ENCODE measurements around the gene USF1. TPM values are rescaled to one million over a fixed set of nuclear protein-coding genes. Genes with fewer than 3 reads are reported as not detected.
"Not testable (repeated sequence)": the region's sequence is repeated elsewhere in the genome, so short reads cannot be mapped to it uniquely, and the experiment has no call there.

USF1 gene
- total and polyA plus RNA-seq, 4 donors, result 19.2 to 43.5 (median 27.2) TPM

- H3K4me3 ChIP-seq (ENCODE audit: low read depth in 1 of 3, low read length in 3 of 3), result no peak overlapping the region
- no peaks in the 10 kb centered on the region for H3K36me3 ChIP-seq (ENCODE audit: control insufficient read depth in 4 of 4, insufficient read depth in 3 of 4, low read depth in 1 of 4, low read length in 3 of 4)
- H3K27me3 ChIP-seq (ENCODE audit: control insufficient read depth in 4 of 4, insufficient read depth in 4 of 4, low read length in 3 of 4), result no peaks in the 10 kb centered on the region
- WGBS, result 97% methylated on average over 3 of the region's 3 CpGs
- H3K9me3 ChIP-seq (ENCODE audit: control insufficient read depth in 4 of 4, low read length in 3 of 4), result no peaks in the 10 kb centered on the region
- no peak overlapping the region for H3K9ac ChIP-seq (ENCODE audit: low read depth in 1 of 2, low read length in 2 of 2)
- no peak for TF ChIP-seq GABPA (IDR thresholded peaks at IDR 0.05 in 1 of 2, conservative IDR thresholded peaks at IDR 0.05 in 1 of 2)
- DNase-seq (ENCODE audit: low spot score), result no peak
- H3K27ac ChIP-seq (ENCODE audit: low read depth in 1 of 2, low read length in 2 of 2), result no peak overlapping the region
- H3K4me1 ChIP-seq (ENCODE audit: control insufficient read depth in 4 of 4, insufficient read depth in 4 of 4, low read length in 3 of 4), result peaks cover 9 to 29% (median 18%) of the 10 kb centered on the region in 4 donors
These were observed 12.0 kb downstream of the USF1 start for GRCh38 chr1:161033751-161034150.

- Histone ChIP-seq H3K27ac (ENCODE audit: low read depth in 1 of 2, low read length in 2 of 2) (no peak overlapping the region), H3K4me1 (ENCODE audit: control insufficient read depth in 4 of 4, insufficient read depth in 4 of 4, low read length in 3 of 4) (peaks cover 3 to 17% (median 10%) of the 10 kb centered on the region in 4 donors), H3K4me3 (ENCODE audit: low read depth in 1 of 3, low read length in 3 of 3) (no peak overlapping the region), H3K27me3 (ENCODE audit: control insufficient read depth in 4 of 4, insufficient read depth in 4 of 4, low read length in 3 of 4) (no peaks in the 10 kb centered on the region), H3K9me3 (ENCODE audit: control insufficient read depth in 4 of 4, low read length in 3 of 4) (no peaks in the 10 kb centered on the region), H3K9ac (ENCODE audit: low read depth in 1 of 2, low read length in 2 of 2) (no peak overlapping the region), H3K36me3 (ENCODE audit: control insufficient read depth in 4 of 4, insufficient read depth in 3 of 4, low read depth in 1 of 4, low read length in 3 of 4) (no peaks in the 10 kb centered on the region)
- DNase-seq (ENCODE audit: low spot score), result no peak
- WGBS, result 38% methylated on average over 1 of the region's 1 CpG
- no peak for TF ChIP-seq HNF4G (IDR thresholded peaks at IDR 0.05)
- TF ChIP-seq RXRA (IDR thresholded peaks at IDR 0.05), result no peak
- no peak for TF ChIP-seq EGR1 (IDR thresholded peaks at IDR 0.05; ENCODE audit: low read depth in 2 of 2)
These were observed 13.4 kb downstream of the USF1 start for GRCh38 chr1:161032409-161032808.

GRCh38 chr1:161031874-161032273 lies 13.9 kb downstream of the USF1 start:
- no peaks in the 10 kb centered on the region for H3K9me3 ChIP-seq (ENCODE audit: control insufficient read depth in 4 of 4, low read length in 3 of 4)
- H3K4me1 ChIP-seq (ENCODE audit: control insufficient read depth in 4 of 4, insufficient read depth in 4 of 4, low read length in 3 of 4), result peaks cover 3 to 12% (median 9%) of the 10 kb centered on the region in 4 donors
- no peak overlapping the region for H3K9ac ChIP-seq (ENCODE audit: low read depth in 1 of 2, low read length in 2 of 2)
- no peak for DNase-seq (ENCODE audit: low spot score)
- TF ChIP-seq EGR1 (IDR thresholded peaks at IDR 0.05; ENCODE audit: low read depth in 2 of 2) (no peak), HNF4A (conservative IDR thresholded peaks at IDR 0.05) (no peak), GABPA (IDR thresholded peaks at IDR 0.05 in 1 of 2, conservative IDR thresholded peaks at IDR 0.05 in 1 of 2) (no peak), RAD21 (IDR thresholded peaks at IDR 0.05) (no peak), FOXA1 (IDR thresholded peaks at IDR 0.05) (no peak), JUND (IDR thresholded peaks at IDR 0.05) (no peak), FOXA2 (IDR thresholded peaks at IDR 0.05) (no peak), ZBTB33 (IDR thresholded peaks at IDR 0.05) (no peak), MAX (IDR thresholded peaks at IDR 0.05) (no peak), SP1 (IDR thresholded peaks at IDR 0.05) (no peak)
- WGBS, result 70% methylated on average over 2 of the region's 2 CpGs
- H3K27ac ChIP-seq (ENCODE audit: low read depth in 1 of 2, low read length in 2 of 2), result no peak overlapping the region
- H3K27me3 ChIP-seq (ENCODE audit: control insufficient read depth in 4 of 4, insufficient read depth in 4 of 4, low read length in 3 of 4), result no peaks in the 10 kb centered on the region
- no peak overlapping the region for H3K4me3 ChIP-seq (ENCODE audit: low read depth in 1 of 3, low read length in 3 of 3)
- no peaks in the 10 kb centered on the region for H3K36me3 ChIP-seq (ENCODE audit: control insufficient read depth in 4 of 4, insufficient read depth in 3 of 4, low read depth in 1 of 4, low read length in 3 of 4)

GRCh38 chr1:161029466-161029865 lies 16.3 kb downstream of the USF1 start:
- H3K9ac ChIP-seq (ENCODE audit: low read depth in 1 of 2, low read length in 2 of 2); H3K27ac ChIP-seq (ENCODE audit: low read depth in 1 of 2, low read length in 2 of 2); H3K27me3 ChIP-seq (ENCODE audit: control insufficient read depth in 4 of 4, insufficient read depth in 4 of 4, low read length in 3 of 4); H3K36me3 ChIP-seq (ENCODE audit: control insufficient read depth in 4 of 4, insufficient read depth in 3 of 4, low read depth in 1 of 4, low read length in 3 of 4); H3K4me3 ChIP-seq (ENCODE audit: low read depth in 1 of 3, low read length in 3 of 3); DNase-seq (ENCODE audit: low spot score); H3K9me3 ChIP-seq (ENCODE audit: control insufficient read depth in 4 of 4, low read length in 3 of 4): not testable (repeated sequence)
- 98% methylated on average over 32 of the region's 32 CpGs for WGBS
- peaks cover 3 to 12% (median 9%) of the 10 kb centered on the region in 4 donors for H3K4me1 ChIP-seq (ENCODE audit: control insufficient read depth in 4 of 4, insufficient read depth in 4 of 4, low read length in 3 of 4)

- H3K27me3 ChIP-seq (ENCODE audit: control insufficient read depth in 4 of 4, insufficient read depth in 4 of 4, low read length in 3 of 4); H3K4me1 ChIP-seq (ENCODE audit: control insufficient read depth in 4 of 4, insufficient read depth in 4 of 4, low read length in 3 of 4); H3K4me3 ChIP-seq (ENCODE audit: low read depth in 1 of 3, low read length in 3 of 3); H3K9ac ChIP-seq (ENCODE audit: low read depth in 1 of 2, low read length in 2 of 2); H3K9me3 ChIP-seq (ENCODE audit: control insufficient read depth in 4 of 4, low read length in 3 of 4); H3K36me3 ChIP-seq (ENCODE audit: control insufficient read depth in 4 of 4, insufficient read depth in 3 of 4, low read depth in 1 of 4, low read length in 3 of 4); DNase-seq (ENCODE audit: low spot score); H3K27ac ChIP-seq (ENCODE audit: low read depth in 1 of 2, low read length in 2 of 2): not testable (repeated sequence)
- 74% methylated on average over 1 of the region's 1 CpG for WGBS
These were observed 18.8 kb downstream of the USF1 start for GRCh38 chr1:161026954-161027353.

GRCh38 chr1:161022432-161022831 lies 23.3 kb downstream of the USF1 start:
- not testable (repeated sequence) for DNase-seq (ENCODE audit: low spot score); H3K9me3 ChIP-seq (ENCODE audit: control insufficient read depth in 4 of 4, low read length in 3 of 4); H3K36me3 ChIP-seq (ENCODE audit: control insufficient read depth in 4 of 4, insufficient read depth in 3 of 4, low read depth in 1 of 4, low read length in 3 of 4); H3K27ac ChIP-seq (ENCODE audit: low read depth in 1 of 2, low read length in 2 of 2); H3K4me3 ChIP-seq (ENCODE audit: low read depth in 1 of 3, low read length in 3 of 3); H3K9ac ChIP-seq (ENCODE audit: low read depth in 1 of 2, low read length in 2 of 2); H3K27me3 ChIP-seq (ENCODE audit: control insufficient read depth in 4 of 4, insufficient read depth in 4 of 4, low read length in 3 of 4)
- 93% methylated on average over 12 of the region's 12 CpGs for WGBS
- H3K4me1 ChIP-seq (ENCODE audit: control insufficient read depth in 4 of 4, insufficient read depth in 4 of 4, low read length in 3 of 4), result peaks cover 11 to 28% (median 18%) of the 10 kb centered on the region in 4 donors

All from liver (tissue), 9 donors.